GM13977 (cell line): ENCODE results near the gene OBSCN.

Experiments
- DNase-seq: peaks from one replicate; pipeline ENCODE4 v3.0.0; 2012; ENCODE audit warnings: low spot score
- in situ Hi-C: fragments of 300-500 bp; cut with MboI; formaldehyde crosslinking; loops from one replicate; pipeline ENCODE4 v1.12.0; 2022; ENCODE audit warnings: low sequenced_read_pairs, low pct_unique_long_range_greater_than_20kb, mixed read lengths, inconsistent platforms; ENCODE audit not compliant: unreplicated experiment
- TF ChIP-seq, protein P1 (sequence below): IDR thresholded peaks from 2 replicates; pipeline ENCODE4 v1.5.1; 2012; ENCODE audit warnings: mild to moderate bottlenecking, control low read depth; ENCODE audit not compliant: insufficient read depth; ENCODE audit errors: extremely low read depth, missing control alignments

OBSCN gene

DNA sequence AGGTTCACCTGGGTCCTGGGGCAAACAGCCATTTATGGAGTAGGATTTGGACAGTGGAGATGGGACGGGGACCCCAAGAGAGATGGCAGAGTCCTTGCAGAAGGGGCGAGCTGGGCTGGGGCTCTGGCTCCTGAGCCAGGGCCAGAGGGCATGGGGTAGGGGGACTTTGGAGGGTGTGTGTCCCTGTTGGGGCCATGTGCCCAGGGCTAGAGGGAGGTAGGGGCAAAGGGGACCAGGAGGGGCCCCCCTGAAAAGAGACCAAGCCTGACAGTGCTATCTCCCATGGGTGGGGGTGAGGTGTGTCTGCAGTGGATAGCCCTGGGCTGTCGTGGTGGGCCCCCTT is 106.4 kb downstream of the OBSCN start:
- in situ Hi-C loops = no loop called here
- TF ChIP-seq, protein P1, sequence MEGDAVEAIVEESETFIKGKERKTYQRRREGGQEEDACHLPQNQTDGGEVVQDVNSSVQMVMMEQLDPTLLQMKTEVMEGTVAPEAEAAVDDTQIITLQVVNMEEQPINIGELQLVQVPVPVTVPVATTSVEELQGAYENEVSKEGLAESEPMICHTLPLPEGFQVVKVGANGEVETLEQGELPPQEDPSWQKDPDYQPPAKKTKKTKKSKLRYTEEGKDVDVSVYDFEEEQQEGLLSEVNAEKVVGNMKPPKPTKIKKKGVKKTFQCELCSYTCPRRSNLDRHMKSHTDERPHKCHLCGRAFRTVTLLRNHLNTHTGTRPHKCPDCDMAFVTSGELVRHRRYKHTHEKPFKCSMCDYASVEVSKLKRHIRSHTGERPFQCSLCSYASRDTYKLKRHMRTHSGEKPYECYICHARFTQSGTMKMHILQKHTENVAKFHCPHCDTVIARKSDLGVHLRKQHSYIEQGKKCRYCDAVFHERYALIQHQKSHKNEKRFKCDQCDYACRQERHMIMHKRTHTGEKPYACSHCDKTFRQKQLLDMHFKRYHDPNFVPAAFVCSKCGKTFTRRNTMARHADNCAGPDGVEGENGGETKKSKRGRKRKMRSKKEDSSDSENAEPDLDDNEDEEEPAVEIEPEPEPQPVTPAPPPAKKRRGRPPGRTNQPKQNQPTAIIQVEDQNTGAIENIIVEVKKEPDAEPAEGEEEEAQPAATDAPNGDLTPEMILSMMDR = no peak
- no peak for DNase-seq

DNA sequence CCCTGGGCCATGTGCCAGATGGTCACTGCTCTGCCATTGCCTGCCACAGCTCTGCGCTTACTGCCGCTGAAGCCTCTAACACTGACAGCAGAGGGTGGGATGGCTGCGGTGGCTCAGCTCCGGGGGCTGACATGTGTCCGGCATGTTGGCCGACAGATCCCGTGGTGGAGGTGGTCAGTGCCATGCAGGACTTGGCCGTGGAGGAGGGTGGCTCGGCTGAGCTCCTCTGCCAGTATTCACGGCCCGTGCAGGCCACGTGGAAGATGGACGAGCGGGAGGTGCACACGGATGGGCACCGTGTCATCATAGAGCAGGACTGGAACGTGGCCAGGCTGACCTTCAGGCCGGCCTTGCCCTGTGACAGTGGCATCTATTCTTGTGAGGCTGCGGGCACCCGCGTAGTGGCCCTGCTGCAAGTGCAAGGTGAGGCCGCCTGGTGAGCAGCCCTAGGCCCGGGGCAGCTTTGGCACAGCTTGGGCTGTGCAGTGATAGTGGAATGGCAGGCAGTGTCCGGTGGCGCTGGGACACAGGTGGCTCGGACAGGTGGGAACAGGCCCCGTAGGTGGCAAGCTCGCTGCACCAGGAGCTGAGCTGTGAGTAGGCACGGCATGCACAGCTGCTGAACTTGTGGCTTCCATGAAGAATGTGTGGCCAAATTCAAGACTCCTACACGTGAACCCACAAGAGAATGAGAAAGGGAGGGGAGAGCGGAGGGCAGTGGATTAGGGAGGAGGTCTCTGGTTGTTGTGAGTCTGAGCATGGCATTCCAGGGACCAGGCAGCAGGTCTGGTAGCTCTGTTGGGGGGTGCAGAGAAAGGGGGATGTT is 107.0 kb downstream of the OBSCN start:
- DNase-seq = no peak
- TF ChIP-seq, protein P1 = no peak
- in situ Hi-C loops = no loop called here

DNA sequence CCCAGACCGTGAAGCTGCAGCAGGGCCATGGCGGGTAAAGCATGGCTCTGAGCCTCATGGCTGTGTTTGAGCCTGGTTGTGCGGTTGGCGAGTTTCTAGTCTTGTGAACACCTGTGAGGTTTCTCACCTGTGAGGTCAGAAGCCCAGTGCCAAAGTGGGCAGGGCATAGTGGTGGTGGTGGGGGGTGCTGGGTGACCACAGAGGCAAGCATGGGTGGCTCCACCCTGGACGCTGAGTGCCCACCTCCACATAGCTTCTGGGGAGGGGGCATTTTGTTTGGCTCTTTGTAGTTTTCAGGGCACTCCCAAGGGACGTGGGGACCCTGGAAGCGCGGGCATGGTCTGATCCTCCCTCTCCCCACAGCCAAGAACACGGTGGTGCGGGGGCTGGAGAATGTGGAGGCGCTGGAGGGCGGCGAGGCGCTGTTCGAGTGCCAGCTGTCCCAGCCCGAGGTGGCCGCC is 107.7 kb downstream of the OBSCN start:
- no peak for DNase-seq
- in situ Hi-C loops = no loop called here
- TF ChIP-seq, protein P1 = no peak

DNA sequence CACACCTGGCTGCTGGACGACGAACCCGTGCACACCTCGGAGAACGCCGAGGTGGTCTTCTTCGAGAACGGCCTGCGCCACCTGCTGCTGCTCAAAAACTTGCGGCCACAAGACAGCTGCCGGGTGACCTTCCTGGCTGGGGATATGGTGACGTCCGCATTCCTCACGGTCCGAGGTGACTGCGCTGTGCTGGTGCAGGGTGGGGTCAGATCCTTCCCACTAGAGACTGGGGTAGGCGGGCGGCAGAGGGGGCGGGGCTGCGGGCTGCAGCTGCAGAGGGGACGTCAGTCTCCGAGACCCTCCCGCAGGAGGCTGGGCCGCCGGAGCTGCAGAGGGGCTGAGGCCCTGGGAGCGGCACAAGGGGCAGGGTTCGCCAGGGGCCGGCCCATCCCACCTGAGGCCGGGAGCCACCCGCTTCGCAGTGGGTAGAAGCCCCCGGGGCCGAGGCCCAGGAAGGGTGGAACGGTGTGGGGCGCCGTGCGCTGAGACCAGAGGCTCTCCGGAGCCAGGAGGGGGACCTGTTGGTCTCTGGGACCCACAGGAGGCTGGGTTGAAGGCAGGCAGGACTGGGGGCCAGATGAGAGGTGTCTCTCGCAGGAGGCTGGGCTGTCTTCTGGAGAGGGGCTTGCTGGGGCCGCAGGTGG is 108.2 kb downstream of the OBSCN start:
- TF ChIP-seq, protein P1 = no peak
- DNase-seq = no peak
- in situ Hi-C loops = no loop called here

DNA sequence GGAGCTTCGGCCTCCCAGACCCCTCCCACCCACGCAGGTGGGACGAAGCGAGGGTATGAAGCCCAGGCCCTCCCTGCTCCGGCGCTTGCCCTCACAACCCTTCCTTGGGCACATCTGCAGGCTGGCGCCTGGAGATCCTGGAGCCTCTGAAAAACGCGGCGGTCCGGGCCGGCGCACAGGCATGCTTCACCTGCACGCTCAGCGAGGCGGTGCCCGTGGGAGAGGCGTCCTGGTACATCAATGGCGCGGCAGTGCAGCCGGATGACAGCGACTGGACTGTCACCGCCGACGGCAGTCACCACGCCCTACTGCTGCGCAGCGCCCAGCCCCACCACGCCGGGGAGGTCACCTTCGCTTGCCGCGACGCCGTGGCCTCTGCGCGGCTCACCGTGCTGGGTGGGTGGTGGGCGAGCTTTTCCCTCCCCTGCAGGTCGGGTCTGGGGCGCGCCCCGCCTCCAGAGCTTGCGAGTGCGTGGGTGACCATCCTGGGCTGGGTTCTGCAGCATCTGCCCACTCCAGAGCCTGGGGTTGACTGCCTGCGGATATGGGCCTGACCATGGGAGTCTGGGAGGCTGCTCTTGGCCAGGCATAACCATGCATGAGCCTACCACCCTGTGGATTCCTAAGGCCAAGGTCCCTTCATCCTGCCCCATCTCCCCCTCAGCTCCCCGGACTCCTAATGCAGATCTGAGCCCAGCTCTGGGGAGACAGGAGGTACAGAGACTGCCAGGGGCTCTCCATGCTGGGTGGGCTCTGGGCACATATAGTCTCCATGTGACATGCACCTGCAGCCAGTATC is 108.9 kb downstream of the OBSCN start:
- TF ChIP-seq, protein P1 = no peak

DNA sequence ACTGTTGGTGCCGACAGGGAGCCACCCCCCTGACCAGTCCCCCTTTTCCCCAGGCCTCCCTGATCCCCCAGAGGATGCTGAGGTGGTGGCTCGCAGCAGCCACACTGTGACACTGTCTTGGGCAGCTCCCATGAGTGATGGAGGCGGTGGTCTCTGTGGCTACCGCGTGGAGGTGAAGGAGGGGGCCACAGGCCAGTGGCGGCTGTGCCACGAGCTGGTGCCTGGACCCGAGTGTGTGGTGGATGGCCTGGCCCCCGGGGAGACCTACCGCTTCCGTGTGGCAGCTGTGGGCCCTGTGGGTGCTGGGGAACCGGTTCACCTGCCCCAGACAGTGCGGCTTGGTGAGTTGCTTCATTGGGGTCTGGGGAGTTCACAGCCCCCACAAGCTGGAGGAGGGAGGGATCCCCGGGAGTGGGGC is 109.6 kb downstream of the OBSCN start:
- TF ChIP-seq, protein P1 = no peak
- in situ Hi-C loops = no loop called here
- DNase-seq = no peak

More for the DNA sequence above, 108.9 kb downstream of the OBSCN start:
- in situ Hi-C loops = no loop called here
- no peak for DNase-seq
